Measurements from ENCODE around the gene PAQR5. TPM values are rescaled to one million over a fixed set of nuclear protein-coding genes. Genes with fewer than 3 reads are reported as not detected.
A peak's percentile ranks its signal among the peaks of the same experiment; 100 is the strongest.

PAQR5 gene
- polyA plus RNA-seq, 5 donors, result 4.9 to 7.5 (median 6.0) TPM

GRCh38 chr15:69391046-69391757, 92.5 kb downstream of the PAQR5 start:
- DNase-seq, result no peak

GRCh38 chr15:69392352-69392751, 93.6 kb downstream of the PAQR5 start:
- DNase-seq, result no peak

- DNase-seq, result no peak
These were observed 95.2 kb downstream of the PAQR5 start for GRCh38 chr15:69393831-69394491.

- DNase-seq, result peak; percentile 74 to 82
These were observed 96.0 kb downstream of the PAQR5 start for GRCh38 chr15:69394556-69395282.

GRCh38 chr15:69395460-69395859, 96.7 kb downstream of the PAQR5 start:
- DNase-seq, result no peak

GRCh38 chr15:69395991-69396390, 97.3 kb downstream of the PAQR5 start:
- DNase-seq, result no peak

GRCh38 chr15:69398491-69398891, 99.8 kb downstream of the PAQR5 start:
- DNase-seq, result no peak

- DNase-seq, result no peak
These were observed 102.1 kb downstream of the PAQR5 start for GRCh38 chr15:69400850-69401249.

GRCh38 chr15:69402816-69403215, 104.1 kb downstream of the PAQR5 start:
- no peak for DNase-seq

- DNase-seq, result no peak
These were observed 104.9 kb downstream of the PAQR5 start for GRCh38 chr15:69403594-69403993.

GRCh38 chr15:69405110-69405509, 106.4 kb downstream of the PAQR5 start:
- no peak for DNase-seq

- no peak for DNase-seq
These were observed 109.1 kb downstream of the PAQR5 start for GRCh38 chr15:69407719-69408400.

- no peak for DNase-seq
These were observed 110.1 kb downstream of the PAQR5 start for GRCh38 chr15:69408841-69409240.

GRCh38 chr15:69410248-69410874, 111.6 kb downstream of the PAQR5 start:
- DNase-seq, result no peak

- DNase-seq, result no peak
These were observed 113.6 kb downstream of the PAQR5 start for GRCh38 chr15:69412274-69412673.

- no peak for DNase-seq
These were observed 114.0 kb downstream of the PAQR5 start for GRCh38 chr15:69412701-69413100.

GRCh38 chr15:69413822-69414700, 115.3 kb downstream of the PAQR5 start, which contains the start of gene KIF23:
Gene KIF23 (plus strand): TSS chr15:69414349. CDS start chr15:69414466, 117 bp downstream.
- DNase-seq, result peak; percentile 91 to 92

GRCh38 chr15:69414701-69415167, 116.0 kb downstream of the PAQR5 start:
- peak; percentile 42 to 51 for DNase-seq

- no peak for DNase-seq
These were observed 116.7 kb downstream of the PAQR5 start for GRCh38 chr15:69415381-69415780.

GRCh38 chr15:69417581-69417980, 118.9 kb downstream of the PAQR5 start:
- DNase-seq, result no peak
